Panc1 (cell line): ENCODE results near the gene DGLUCY.

ENCODE experiments used
- CTCF ChIP-seq: fragments of 450-650 bp; IDR thresholded peaks from 2 replicates; pipeline ENCODE4 v1.5.1; 2017; ENCODE audit warnings: mild to moderate bottlenecking
- POLR2AphosphoS5 ChIP-seq: IDR thresholded peaks from 2 replicates; pipeline ENCODE4 v1.6.1; 2012; ENCODE audit warnings: mild to moderate bottlenecking, low read depth, low read length, moderate library complexity

GRCh38 chr14:91261115-91261514 lies 147.2 kb downstream of the DGLUCY start:
- TF ChIP-seq POLR2AphosphoS5 = no peak
- TF ChIP-seq CTCF = no peak
